ENCODE measurements around the gene STARD7.
"Not testable (repeated sequence)": the region's sequence is repeated elsewhere in the genome, so short reads cannot be mapped to it uniquely, and the experiment has no call there.

The STARD7 gene

GRCh38 chr2:96144481-96145035, 64.1 kb downstream of the STARD7 start:
- no peak for ATAC-seq (replicated peaks)
- H3K9me3 Mint-ChIP-seq = no peaks in the 10 kb centered on the region
- H3K36me3 Mint-ChIP-seq (ENCODE audit: insufficient read depth) = peaks cover 88% of the 10 kb centered on the region
- peak overlapping the region; percentile 93 to 95 for H3K4me3 Mint-ChIP-seq
- peak in 1 of 3 experiments; percentile 34 for DNase-seq
- H3K27ac Mint-ChIP-seq = peak overlapping the region; percentile 94 to 97
- no peaks in the 10 kb centered on the region for H3K27me3 Mint-ChIP-seq
- H3K4me1 Mint-ChIP-seq (ENCODE audit: low read depth in 2 of 2) = peaks cover 47 to 56% of the 10 kb centered on the region in 2 donors

- DNase-seq (peak in 1 of 3 experiments; percentile 39), ATAC-seq (replicated peaks) (no peak)
- Mint-ChIP-seq H3K4me1 (ENCODE audit: low read depth in 2 of 2) (peaks cover 46 to 58% of the 10 kb centered on the region in 2 donors), H3K27me3 (no peaks in the 10 kb centered on the region), H3K4me3 (peak overlapping the region; percentile 93 to 95), H3K36me3 (ENCODE audit: insufficient read depth) (peaks cover 92% of the 10 kb centered on the region), H3K9me3 (no peaks in the 10 kb centered on the region), H3K27ac (peak overlapping the region; percentile 94 to 97)
These were observed 64.7 kb downstream of the STARD7 start for GRCh38 chr2:96143848-96144480.

- peaks cover 46 to 57% of the 10 kb centered on the region in 2 donors for H3K4me1 Mint-ChIP-seq (ENCODE audit: low read depth in 2 of 2)
- DNase-seq = no peak
These were observed 65.3 kb downstream of the STARD7 start for GRCh38 chr2:96143231-96143847.

GRCh38 chr2:96142217-96143113, 66.2 kb downstream of the STARD7 start:
- peak overlapping the region; percentile 94 to 97 for H3K27ac Mint-ChIP-seq
- H3K27me3 Mint-ChIP-seq = no peaks in the 10 kb centered on the region
- ATAC-seq (replicated peaks) (peak; percentile 10), DNase-seq (peak; percentile 64 to 72 (median 70))
- H3K9me3 Mint-ChIP-seq = no peaks in the 10 kb centered on the region
- H3K4me3 Mint-ChIP-seq = peak overlapping the region; percentile 93 to 95
- H3K4me1 Mint-ChIP-seq (ENCODE audit: low read depth in 2 of 2) = peaks cover 48 to 54% of the 10 kb centered on the region in 2 donors
- peaks cover 93% of the 10 kb centered on the region for H3K36me3 Mint-ChIP-seq (ENCODE audit: insufficient read depth)

More at GRCh38 chr2:96143231-96143847, 65.3 kb downstream of the STARD7 start:
- Mint-ChIP-seq H3K36me3 (ENCODE audit: insufficient read depth) (peaks cover 93% of the 10 kb centered on the region), H3K27me3 (no peaks in the 10 kb centered on the region), H3K27ac (peak overlapping the region; percentile 94 to 97), H3K9me3 (no peaks in the 10 kb centered on the region), H3K4me3 (peak overlapping the region; percentile 93 to 95)
- ATAC-seq (replicated peaks) = no peak

GRCh38 chr2:96141624-96141967, 67.0 kb downstream of the STARD7 start:
- DNase-seq; H3K27me3 Mint-ChIP-seq; ATAC-seq (replicated peaks); H3K9me3 Mint-ChIP-seq: not testable (repeated sequence)
- Mint-ChIP-seq H3K4me3 (peak overlapping the region; percentile 93 to 95), H3K4me1 (ENCODE audit: low read depth in 2 of 2) (peaks cover 45 to 46% of the 10 kb centered on the region in 2 donors), H3K36me3 (ENCODE audit: insufficient read depth) (peaks cover 91% of the 10 kb centered on the region), H3K27ac (peak overlapping the region; percentile 94 to 97)

- Mint-ChIP-seq H3K9me3 (no peaks in the 10 kb centered on the region), H3K27ac (peak overlapping the region; percentile 94 to 97), H3K4me1 (ENCODE audit: low read depth in 2 of 2) (peaks cover 40 to 43% of the 10 kb centered on the region in 2 donors), H3K4me3 (peak overlapping the region in 1 of 2 donors; percentile 93), H3K36me3 (ENCODE audit: insufficient read depth) (peaks cover 90% of the 10 kb centered on the region), H3K27me3 (no peaks in the 10 kb centered on the region)
- DNase-seq (no peak), ATAC-seq (replicated peaks) (no peak)
These were observed 67.5 kb downstream of the STARD7 start for GRCh38 chr2:96140941-96141623.

GRCh38 chr2:96139181-96139758, 69.4 kb downstream of the STARD7 start:
- no peaks in the 10 kb centered on the region for H3K9me3 Mint-ChIP-seq
- no peak for ATAC-seq (replicated peaks)
- H3K36me3 Mint-ChIP-seq (ENCODE audit: insufficient read depth) = peaks cover 90% of the 10 kb centered on the region
- no peaks in the 10 kb centered on the region for H3K27me3 Mint-ChIP-seq
- H3K4me1 Mint-ChIP-seq (ENCODE audit: low read depth in 2 of 2) = peaks cover 37 to 38% of the 10 kb centered on the region in 2 donors
- no peak for DNase-seq
- peak overlapping the region in 1 of 2 donors; percentile 64 for H3K4me3 Mint-ChIP-seq
- H3K27ac Mint-ChIP-seq = peak overlapping the region; percentile 87 to 92

- Mint-ChIP-seq H3K27me3 (no peaks in the 10 kb centered on the region), H3K9me3 (no peaks in the 10 kb centered on the region), H3K4me1 (ENCODE audit: low read depth in 2 of 2) (peaks cover 29 to 32% of the 10 kb centered on the region in 2 donors), H3K36me3 (ENCODE audit: insufficient read depth) (peaks cover 84% of the 10 kb centered on the region), H3K27ac (peak within 1 kb of the TSS; percentile 87 to 92), H3K4me3 (peak within 1 kb of the TSS; percentile 58 to 64)
- DNase-seq (peak; percentile 59 to 64 (median 60)), ATAC-seq (replicated peaks) (peak; percentile 39)
These were observed 70.2 kb downstream of the STARD7 start, which contains the start of gene ASTL for GRCh38 chr2:96138179-96139145. TSS of gene ASTL (minus strand) at chr2:96138502. CDS start at chr2:96138436, 66 bp downstream.

- no peaks in the 10 kb centered on the region for H3K9me3 Mint-ChIP-seq
- ATAC-seq (replicated peaks) (peak; percentile 28), DNase-seq (no peak)
- peak overlapping the region; percentile 87 to 92 for H3K27ac Mint-ChIP-seq
- H3K36me3 Mint-ChIP-seq (ENCODE audit: insufficient read depth) = peaks cover 75% of the 10 kb centered on the region
- peaks cover 21 to 32% of the 10 kb centered on the region in 2 donors for H3K4me1 Mint-ChIP-seq (ENCODE audit: low read depth in 2 of 2)
- H3K27me3 Mint-ChIP-seq = no peaks in the 10 kb centered on the region
- peak overlapping the region; percentile 58 to 64 for H3K4me3 Mint-ChIP-seq
These were observed 71.1 kb downstream of the STARD7 start for GRCh38 chr2:96137321-96138178.

GRCh38 chr2:96136129-96136720, 72.4 kb downstream of the STARD7 start:
- H3K4me1 Mint-ChIP-seq (ENCODE audit: low read depth in 2 of 2) = peaks cover 22 to 30% of the 10 kb centered on the region in 2 donors
- H3K27ac Mint-ChIP-seq = peak overlapping the region; percentile 38 to 87
- no peaks in the 10 kb centered on the region for H3K9me3 Mint-ChIP-seq
- ATAC-seq (replicated peaks) = no peak
- DNase-seq = no peak
- H3K36me3 Mint-ChIP-seq (ENCODE audit: insufficient read depth) = peaks cover 73% of the 10 kb centered on the region
- no peaks in the 10 kb centered on the region for H3K27me3 Mint-ChIP-seq
- no peak overlapping the region for H3K4me3 Mint-ChIP-seq

All from effector memory CD8-positive, alpha-beta T cell (primary cell).